Parathyroid adenoma (tissue), 2 donors: ENCODE measurements around the gene PIP4K2B.

ENCODE experiments used
- H2AFZ ChIP-seq: fragments of 300-600 bp; sonication (generic); one replicate; pipeline ENCODE4 v1.7.0; 2017; ENCODE audit warnings: antibody characterized with exemption, mild to moderate bottlenecking
- H3K27ac ChIP-seq: fragments of 300-600 bp; sonication (generic); one replicate; pipeline ENCODE4 v1.7.0; 2017
- H3K27me3 ChIP-seq: fragments of 300-600 bp; sonication (generic); one replicate; pipeline ENCODE4 v1.7.0; 2017; ENCODE audit warnings: low read length; ENCODE audit not compliant: control insufficient read depth, insufficient read depth
- H3K36me3 ChIP-seq: fragments of 300-600 bp; sonication (generic); one replicate; pipeline ENCODE4 v1.7.0; 2017; ENCODE audit warnings: low read length; ENCODE audit not compliant: control insufficient read depth, insufficient read depth
- H3K4me1 ChIP-seq: fragments of 300-600 bp; sonication (generic); one replicate; pipeline ENCODE4 v1.7.0; 2017; ENCODE audit warnings: control low read depth
- H3K4me2 ChIP-seq: fragments of 300-600 bp; sonication (generic); one replicate; pipeline ENCODE4 v1.7.0; 2017; ENCODE audit warnings: low read length
- H3K4me3 ChIP-seq: fragments of 300-600 bp; sonication (generic); one replicate; pipeline ENCODE4 v1.7.0; 2017; ENCODE audit warnings: low read depth, low read length
- H3K79me2 ChIP-seq: fragments of 300-600 bp; sonication (generic); one replicate; pipeline ENCODE4 v1.7.0; 2017; ENCODE audit warnings: control low read depth
- H3K9ac ChIP-seq: fragments of 300-600 bp; sonication (generic); one replicate; pipeline ENCODE4 v1.7.0; 2017; ENCODE audit warnings: mild to moderate bottlenecking
- H3K9me3 ChIP-seq: fragments of 300-600 bp; sonication (generic); one replicate; pipeline ENCODE4 v1.7.0; 2017; ENCODE audit warnings: low read length; ENCODE audit not compliant: control insufficient read depth
- CTCF ChIP-seq: fragments of 300-600 bp; sonication (generic); IDR thresholded peaks from one replicate; pipeline ENCODE4 v1.7.0; 2017; ENCODE audit warnings: antibody characterized with exemption, mild to moderate bottlenecking
- donor health status: primary hyperparathyroidism.

PIP4K2B gene

GRCh38 chr17:38798614-38799500, 499 bp downstream of the PIP4K2B start:
- Histone ChIP-seq H3K9ac (peak overlapping the region; percentile 41), H3K9me3 (no peaks in the 10 kb centered on the region), H3K4me2 (peak overlapping the region; percentile 91), H2AFZ (peak overlapping the region; percentile 94), H3K36me3 (no peaks in the 10 kb centered on the region), H3K27me3 (no peaks in the 10 kb centered on the region), H3K79me2 (peaks cover 21% of the 10 kb centered on the region), H3K27ac (peak overlapping the region; percentile 74), H3K4me1 (peaks cover 8% of the 10 kb centered on the region), H3K4me3 (peak overlapping the region; percentile 78)
- peak; percentile 4 for TF ChIP-seq CTCF

GRCh38 chr17:38797828-38798227, 1.5 kb downstream of the PIP4K2B start:
- H3K36me3 ChIP-seq = no peaks in the 10 kb centered on the region
- H2AFZ ChIP-seq = no peak overlapping the region
- H3K9ac ChIP-seq = no peak overlapping the region
- no peaks in the 10 kb centered on the region for H3K9me3 ChIP-seq
- peak overlapping the region; percentile 78 for H3K4me3 ChIP-seq
- H3K4me2 ChIP-seq = peak overlapping the region; percentile 91
- H3K4me1 ChIP-seq = peaks cover 8% of the 10 kb centered on the region
- no peaks in the 10 kb centered on the region for H3K27me3 ChIP-seq
- peaks cover 32% of the 10 kb centered on the region for H3K79me2 ChIP-seq
- H3K27ac ChIP-seq = no peak overlapping the region
- no peak for TF ChIP-seq CTCF

- Histone ChIP-seq H3K79me2 (peaks cover 39% of the 10 kb centered on the region), H2AFZ (no peak overlapping the region), H3K36me3 (no peaks in the 10 kb centered on the region), H3K27me3 (no peaks in the 10 kb centered on the region), H3K4me2 (no peak overlapping the region), H3K27ac (no peak overlapping the region), H3K9me3 (no peaks in the 10 kb centered on the region), H3K4me1 (peaks cover 8% of the 10 kb centered on the region), H3K9ac (no peak overlapping the region), H3K4me3 (peak overlapping the region; percentile 2)
- no peak for TF ChIP-seq CTCF
Observed at GRCh38 chr17:38797158-38797490, 2.2 kb downstream of the PIP4K2B start.

- Histone ChIP-seq H3K27ac (no peak overlapping the region), H3K36me3 (no peaks in the 10 kb centered on the region), H3K79me2 (peaks cover 42% of the 10 kb centered on the region), H3K9me3 (no peaks in the 10 kb centered on the region), H3K4me1 (peaks cover 8% of the 10 kb centered on the region), H2AFZ (no peak overlapping the region), H3K4me3 (no peak overlapping the region), H3K27me3 (no peaks in the 10 kb centered on the region), H3K9ac (no peak overlapping the region), H3K4me2 (no peak overlapping the region)
- no peak for TF ChIP-seq CTCF
Observed at GRCh38 chr17:38796451-38797157, 2.8 kb downstream of the PIP4K2B start.
